Adrenal gland (tissue), 5 donors: ENCODE measurements around the gene C1QTNF4.

Experiments
- POLR2A ChIP-seq, 2 donors: fragments of 450-650 bp; IDR thresholded peaks; one replicate each; pipeline ENCODE4 v1.6.1; 2017; ENCODE audit warnings: antibody characterized with exemption in 2 of 2, mild to moderate bottlenecking in 2 of 2, moderate library complexity in 1 of 2
- TF ChIP-seq, protein P1 (sequence below), 6 experiments: fragments of 450-650 bp in 4 of 6; fragments of 200-600 bp in 2 of 6; sonication (generic) in 1 of 6; IDR thresholded peaks; 1 replicate in 5 of 6; 2 replicates in 1 of 6; pipeline versions ENCODE4 v1.5.1 to v1.8.0; 2016 to 2021; ENCODE audit warnings: antibody characterized with exemption in 6 of 6, mild to moderate bottlenecking in 2 of 6, moderate library complexity in 1 of 6
- donor health status: DM: no; HTN: no; CAD: no.

DNA sequence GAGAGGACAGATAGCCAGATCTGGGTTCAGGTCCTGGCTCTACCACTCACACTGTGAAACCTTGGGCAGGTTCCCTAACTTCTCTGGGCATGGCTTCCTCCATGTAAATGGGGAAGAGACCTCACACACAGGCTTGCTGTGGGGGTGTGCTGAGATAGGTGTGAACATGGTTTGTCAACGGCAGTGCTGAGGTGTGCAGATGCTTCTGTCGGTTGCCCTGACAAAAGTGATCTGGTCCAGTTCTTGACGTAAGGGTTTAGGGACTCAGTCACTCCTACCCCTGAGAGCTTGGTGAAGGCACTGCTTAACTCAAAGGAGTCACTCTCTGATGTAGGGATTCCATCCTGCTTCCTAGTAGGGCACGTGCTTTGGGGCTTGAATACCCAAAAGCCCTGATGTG is 2.0 kb downstream of the C1QTNF4 start:
- no peak for TF ChIP-seq POLR2A (IDR thresholded peaks at IDR 0.05)
- TF ChIP-seq, protein P1, sequence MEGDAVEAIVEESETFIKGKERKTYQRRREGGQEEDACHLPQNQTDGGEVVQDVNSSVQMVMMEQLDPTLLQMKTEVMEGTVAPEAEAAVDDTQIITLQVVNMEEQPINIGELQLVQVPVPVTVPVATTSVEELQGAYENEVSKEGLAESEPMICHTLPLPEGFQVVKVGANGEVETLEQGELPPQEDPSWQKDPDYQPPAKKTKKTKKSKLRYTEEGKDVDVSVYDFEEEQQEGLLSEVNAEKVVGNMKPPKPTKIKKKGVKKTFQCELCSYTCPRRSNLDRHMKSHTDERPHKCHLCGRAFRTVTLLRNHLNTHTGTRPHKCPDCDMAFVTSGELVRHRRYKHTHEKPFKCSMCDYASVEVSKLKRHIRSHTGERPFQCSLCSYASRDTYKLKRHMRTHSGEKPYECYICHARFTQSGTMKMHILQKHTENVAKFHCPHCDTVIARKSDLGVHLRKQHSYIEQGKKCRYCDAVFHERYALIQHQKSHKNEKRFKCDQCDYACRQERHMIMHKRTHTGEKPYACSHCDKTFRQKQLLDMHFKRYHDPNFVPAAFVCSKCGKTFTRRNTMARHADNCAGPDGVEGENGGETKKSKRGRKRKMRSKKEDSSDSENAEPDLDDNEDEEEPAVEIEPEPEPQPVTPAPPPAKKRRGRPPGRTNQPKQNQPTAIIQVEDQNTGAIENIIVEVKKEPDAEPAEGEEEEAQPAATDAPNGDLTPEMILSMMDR (IDR thresholded peaks at IDR 0.05) = no peak
